Measurements from ENCODE around the gene TMEM147.

DNA sequence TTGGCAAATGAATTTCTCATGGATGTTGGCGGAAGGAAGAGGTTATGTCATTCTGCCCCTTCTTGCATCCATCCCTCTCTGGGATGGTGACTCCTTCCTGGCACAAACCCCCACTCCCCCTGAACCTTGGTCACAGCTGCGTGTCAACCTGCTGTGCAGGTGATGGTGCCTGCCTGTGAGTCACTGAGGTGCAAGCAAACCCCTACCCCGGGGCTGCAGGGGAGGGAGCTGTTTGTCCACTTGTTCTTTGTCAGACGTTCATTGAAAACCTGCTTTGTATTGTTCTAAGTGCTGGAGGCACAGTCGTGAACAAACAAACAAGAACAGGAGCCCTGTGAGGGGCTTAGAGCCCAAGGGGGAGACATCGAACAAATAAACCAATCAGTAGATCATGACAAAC, 14.1 kb upstream of the TMEM147 start:
- no peak for TF ChIP-seq POLR2AphosphoS5 (IDR thresholded peaks at IDR 0.05)
- TF ChIP-seq, protein P1, sequence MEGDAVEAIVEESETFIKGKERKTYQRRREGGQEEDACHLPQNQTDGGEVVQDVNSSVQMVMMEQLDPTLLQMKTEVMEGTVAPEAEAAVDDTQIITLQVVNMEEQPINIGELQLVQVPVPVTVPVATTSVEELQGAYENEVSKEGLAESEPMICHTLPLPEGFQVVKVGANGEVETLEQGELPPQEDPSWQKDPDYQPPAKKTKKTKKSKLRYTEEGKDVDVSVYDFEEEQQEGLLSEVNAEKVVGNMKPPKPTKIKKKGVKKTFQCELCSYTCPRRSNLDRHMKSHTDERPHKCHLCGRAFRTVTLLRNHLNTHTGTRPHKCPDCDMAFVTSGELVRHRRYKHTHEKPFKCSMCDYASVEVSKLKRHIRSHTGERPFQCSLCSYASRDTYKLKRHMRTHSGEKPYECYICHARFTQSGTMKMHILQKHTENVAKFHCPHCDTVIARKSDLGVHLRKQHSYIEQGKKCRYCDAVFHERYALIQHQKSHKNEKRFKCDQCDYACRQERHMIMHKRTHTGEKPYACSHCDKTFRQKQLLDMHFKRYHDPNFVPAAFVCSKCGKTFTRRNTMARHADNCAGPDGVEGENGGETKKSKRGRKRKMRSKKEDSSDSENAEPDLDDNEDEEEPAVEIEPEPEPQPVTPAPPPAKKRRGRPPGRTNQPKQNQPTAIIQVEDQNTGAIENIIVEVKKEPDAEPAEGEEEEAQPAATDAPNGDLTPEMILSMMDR (IDR thresholded peaks at IDR 0.05), result no peak
- no peak for TF ChIP-seq POLR2A (IDR thresholded peaks at IDR 0.05; ENCODE audit: low read depth)
- TF ChIP-seq EP300 (IDR thresholded peaks at IDR 0.05), result no peak
